Measurements from ENCODE around the gene SMC6. TPM values are rescaled to one million over a fixed set of nuclear protein-coding genes. Genes with fewer than 3 reads are reported as not detected.

SMC6 gene
- polyA plus RNA-seq, 1 donor from 2014 or later, result 20.1 TPM

DNA sequence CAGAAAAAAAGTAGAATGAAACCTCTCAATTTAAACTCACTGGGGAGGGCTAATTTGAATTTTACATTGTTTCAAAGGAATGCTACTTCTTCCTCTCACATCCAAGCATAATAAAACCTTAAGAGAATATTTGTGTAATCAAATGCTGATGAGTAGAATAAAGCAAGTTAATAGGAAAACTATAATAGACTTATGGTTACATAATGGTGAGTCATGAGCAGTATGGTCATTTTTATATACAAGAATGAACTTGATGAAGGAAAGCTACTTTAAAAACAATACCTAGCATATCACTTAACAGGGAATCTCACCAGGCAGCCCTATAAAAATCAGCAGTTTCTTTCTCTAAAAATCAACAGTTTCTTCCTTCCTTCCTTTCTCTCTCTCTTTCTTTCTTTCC lies 132.8 kb downstream of the SMC6 start:
- TF ChIP-seq SMC3 (conservative IDR thresholded peaks at IDR 0.05; ENCODE audit: poor library complexity) (no peak), MXI1 (conservative IDR thresholded peaks at IDR 0.05; ENCODE audit: poor library complexity, severe bottlenecking) (no peak), TAF1 (IDR thresholded peaks at IDR 0.05; ENCODE audit: low read depth) (no peak), POLR2AphosphoS5 (IDR thresholded peaks at IDR 0.05) (no peak), RAD21 (conservative IDR thresholded peaks at IDR 0.05) (no peak), CTCF (IDR thresholded peaks at IDR 0.05; ENCODE audit: poor library complexity, severe bottlenecking) (no peak), EZH2 (IDR thresholded peaks at IDR 0.05; ENCODE audit: borderline replicate concordance, insufficient read depth, low read length, poor library complexity, severe bottlenecking) (no peak), EP300 (conservative IDR thresholded peaks at IDR 0.05; ENCODE audit: poor library complexity, severe bottlenecking) (no peak)
- TF ChIP-seq, protein P1, sequence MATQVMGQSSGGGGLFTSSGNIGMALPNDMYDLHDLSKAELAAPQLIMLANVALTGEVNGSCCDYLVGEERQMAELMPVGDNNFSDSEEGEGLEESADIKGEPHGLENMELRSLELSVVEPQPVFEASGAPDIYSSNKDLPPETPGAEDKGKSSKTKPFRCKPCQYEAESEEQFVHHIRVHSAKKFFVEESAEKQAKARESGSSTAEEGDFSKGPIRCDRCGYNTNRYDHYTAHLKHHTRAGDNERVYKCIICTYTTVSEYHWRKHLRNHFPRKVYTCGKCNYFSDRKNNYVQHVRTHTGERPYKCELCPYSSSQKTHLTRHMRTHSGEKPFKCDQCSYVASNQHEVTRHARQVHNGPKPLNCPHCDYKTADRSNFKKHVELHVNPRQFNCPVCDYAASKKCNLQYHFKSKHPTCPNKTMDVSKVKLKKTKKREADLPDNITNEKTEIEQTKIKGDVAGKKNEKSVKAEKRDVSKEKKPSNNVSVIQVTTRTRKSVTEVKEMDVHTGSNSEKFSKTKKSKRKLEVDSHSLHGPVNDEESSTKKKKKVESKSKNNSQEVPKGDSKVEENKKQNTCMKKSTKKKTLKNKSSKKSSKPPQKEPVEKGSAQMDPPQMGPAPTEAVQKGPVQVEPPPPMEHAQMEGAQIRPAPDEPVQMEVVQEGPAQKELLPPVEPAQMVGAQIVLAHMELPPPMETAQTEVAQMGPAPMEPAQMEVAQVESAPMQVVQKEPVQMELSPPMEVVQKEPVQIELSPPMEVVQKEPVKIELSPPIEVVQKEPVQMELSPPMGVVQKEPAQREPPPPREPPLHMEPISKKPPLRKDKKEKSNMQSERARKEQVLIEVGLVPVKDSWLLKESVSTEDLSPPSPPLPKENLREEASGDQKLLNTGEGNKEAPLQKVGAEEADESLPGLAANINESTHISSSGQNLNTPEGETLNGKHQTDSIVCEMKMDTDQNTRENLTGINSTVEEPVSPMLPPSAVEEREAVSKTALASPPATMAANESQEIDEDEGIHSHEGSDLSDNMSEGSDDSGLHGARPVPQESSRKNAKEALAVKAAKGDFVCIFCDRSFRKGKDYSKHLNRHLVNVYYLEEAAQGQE (IDR thresholded peaks at IDR 0.05; ENCODE audit: borderline replicate concordance), result no peak
- Histone ChIP-seq H4K20me1 (ENCODE audit: insufficient read depth) (no peaks in the 10 kb centered on the region), H2AFZ (ENCODE audit: low read depth, low read length) (no peak overlapping the region)

DNA sequence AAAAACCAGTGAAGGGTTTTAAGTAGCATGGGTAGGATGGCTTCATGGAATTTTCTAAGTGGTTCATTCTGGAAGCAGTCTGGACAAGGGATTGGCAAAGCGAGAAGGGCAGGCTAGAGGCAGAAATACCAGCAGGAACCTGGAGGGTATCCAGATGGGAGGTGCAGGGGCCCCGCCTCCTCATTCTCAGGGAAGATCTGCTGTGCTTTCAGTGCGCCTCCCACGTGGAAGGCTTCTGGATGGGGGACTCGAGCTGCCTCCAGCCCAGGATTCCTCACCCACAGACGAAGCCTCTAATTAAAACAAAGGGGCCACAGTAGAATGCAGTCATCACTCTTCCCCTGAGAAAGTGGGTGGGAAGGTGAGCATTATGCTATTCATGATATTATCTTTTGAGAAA lies 133.3 kb downstream of the SMC6 start:
- Histone ChIP-seq H4K20me1 (ENCODE audit: insufficient read depth) (no peaks in the 10 kb centered on the region), H3K27ac (ENCODE audit: low read length) (no peak overlapping the region), H3K9me3 (ENCODE audit: low read length) (no peaks in the 10 kb centered on the region), H3K79me2 (replicated peaks; ENCODE audit: insufficient read depth, low read length) (no peaks in the 10 kb centered on the region), H3K4me2 (ENCODE audit: low read length) (no peak overlapping the region), H3K9ac (ENCODE audit: low read length) (no peak overlapping the region), H3F3A (ENCODE audit: insufficient read depth, low read length, poor library complexity, severe bottlenecking) (no peaks in the 10 kb centered on the region), H3K36me3 (ENCODE audit: insufficient read depth, low read length) (no peaks in the 10 kb centered on the region), H3K27me3 (ENCODE audit: insufficient read depth, low read depth, low read length) (no peaks in the 10 kb centered on the region), H2AFZ (ENCODE audit: low read depth, low read length) (no peak overlapping the region), H3K9me2 (ENCODE audit: insufficient read depth, low read length) (no peaks in the 10 kb centered on the region), H3K4me3 (ENCODE audit: low read length) (no peak overlapping the region)
- TF ChIP-seq, protein P1 (IDR thresholded peaks at IDR 0.05; ENCODE audit: borderline replicate concordance), result no peak
- TF ChIP-seq SMC3 (conservative IDR thresholded peaks at IDR 0.05; ENCODE audit: poor library complexity) (no peak), CTCF (IDR thresholded peaks at IDR 0.05; ENCODE audit: poor library complexity, severe bottlenecking) (no peak), EP300 (conservative IDR thresholded peaks at IDR 0.05; ENCODE audit: poor library complexity, severe bottlenecking) (no peak), RAD21 (conservative IDR thresholded peaks at IDR 0.05) (no peak), POLR2AphosphoS5 (IDR thresholded peaks at IDR 0.05) (no peak), TAF1 (IDR thresholded peaks at IDR 0.05; ENCODE audit: low read depth) (no peak), EZH2 (IDR thresholded peaks at IDR 0.05; ENCODE audit: borderline replicate concordance, insufficient read depth, low read length, poor library complexity, severe bottlenecking) (no peak), MXI1 (conservative IDR thresholded peaks at IDR 0.05; ENCODE audit: poor library complexity, severe bottlenecking) (no peak)

More for the DNA sequence above, 132.8 kb downstream of the SMC6 start:
- no peak overlapping the region for H3K9ac ChIP-seq (ENCODE audit: low read length)
- H3K9me3 ChIP-seq (ENCODE audit: low read length), result no peaks in the 10 kb centered on the region
- no peaks in the 10 kb centered on the region for H3K36me3 ChIP-seq (ENCODE audit: insufficient read depth, low read length)
- no peaks in the 10 kb centered on the region for H3F3A ChIP-seq (ENCODE audit: insufficient read depth, low read length, poor library complexity, severe bottlenecking)
- H3K27me3 ChIP-seq (ENCODE audit: insufficient read depth, low read depth, low read length), result no peaks in the 10 kb centered on the region
- no peaks in the 10 kb centered on the region for H3K79me2 ChIP-seq (replicated peaks; ENCODE audit: insufficient read depth, low read length)
- no peaks in the 10 kb centered on the region for H3K9me2 ChIP-seq (ENCODE audit: insufficient read depth, low read length)
- no peak overlapping the region for H3K4me2 ChIP-seq (ENCODE audit: low read length)
- no peak overlapping the region for H3K4me3 ChIP-seq (ENCODE audit: low read length)
- no peak overlapping the region for H3K27ac ChIP-seq (ENCODE audit: low read length)

Measured in neural cell (in vitro differentiated cells).